GM18858 (cell line): ENCODE results near the gene PGS1.

ENCODE experiments used
- ATAC-seq: cut with Tn5 transposase; IDR thresholded peaks from one replicate; pipeline ENCODE4 v1.9.1; 2021; ENCODE audit not compliant: unreplicated experiment

Gene PGS1

DNA sequence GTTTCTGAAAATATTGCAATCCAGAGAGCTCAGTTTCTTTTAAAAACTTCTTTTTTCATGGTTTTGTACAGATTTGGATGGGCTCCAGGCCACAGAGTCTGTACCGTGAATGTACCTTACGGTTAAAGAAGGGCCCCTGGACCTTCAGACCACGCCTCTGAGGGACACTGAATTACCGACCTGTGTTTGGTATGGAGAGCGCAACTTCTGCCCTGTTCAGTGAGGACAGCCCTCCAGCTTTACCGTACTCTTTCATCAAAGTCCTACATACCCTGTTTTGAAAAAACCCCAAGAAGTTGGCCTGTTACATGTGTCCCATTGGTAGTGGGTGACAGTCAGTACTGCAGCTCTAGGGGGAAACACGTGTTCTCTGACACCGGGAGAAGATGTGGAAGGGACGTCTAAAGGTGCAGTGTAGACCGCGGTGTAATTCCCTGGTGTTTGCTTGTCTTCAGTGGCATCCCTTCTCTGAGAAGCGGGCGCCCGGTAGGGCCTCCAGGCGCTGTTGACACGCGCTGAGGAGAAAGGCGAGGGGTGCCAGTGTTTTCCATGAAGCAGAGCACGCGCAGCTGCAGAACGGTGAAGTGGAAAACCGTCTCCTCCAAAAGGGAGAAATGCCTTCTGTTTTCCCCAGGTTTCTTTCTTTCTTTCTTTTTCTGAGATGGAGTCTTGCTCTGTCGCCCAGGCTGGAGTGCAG is 6.2 kb downstream of the PGS1 start:
- no peak for ATAC-seq

DNA sequence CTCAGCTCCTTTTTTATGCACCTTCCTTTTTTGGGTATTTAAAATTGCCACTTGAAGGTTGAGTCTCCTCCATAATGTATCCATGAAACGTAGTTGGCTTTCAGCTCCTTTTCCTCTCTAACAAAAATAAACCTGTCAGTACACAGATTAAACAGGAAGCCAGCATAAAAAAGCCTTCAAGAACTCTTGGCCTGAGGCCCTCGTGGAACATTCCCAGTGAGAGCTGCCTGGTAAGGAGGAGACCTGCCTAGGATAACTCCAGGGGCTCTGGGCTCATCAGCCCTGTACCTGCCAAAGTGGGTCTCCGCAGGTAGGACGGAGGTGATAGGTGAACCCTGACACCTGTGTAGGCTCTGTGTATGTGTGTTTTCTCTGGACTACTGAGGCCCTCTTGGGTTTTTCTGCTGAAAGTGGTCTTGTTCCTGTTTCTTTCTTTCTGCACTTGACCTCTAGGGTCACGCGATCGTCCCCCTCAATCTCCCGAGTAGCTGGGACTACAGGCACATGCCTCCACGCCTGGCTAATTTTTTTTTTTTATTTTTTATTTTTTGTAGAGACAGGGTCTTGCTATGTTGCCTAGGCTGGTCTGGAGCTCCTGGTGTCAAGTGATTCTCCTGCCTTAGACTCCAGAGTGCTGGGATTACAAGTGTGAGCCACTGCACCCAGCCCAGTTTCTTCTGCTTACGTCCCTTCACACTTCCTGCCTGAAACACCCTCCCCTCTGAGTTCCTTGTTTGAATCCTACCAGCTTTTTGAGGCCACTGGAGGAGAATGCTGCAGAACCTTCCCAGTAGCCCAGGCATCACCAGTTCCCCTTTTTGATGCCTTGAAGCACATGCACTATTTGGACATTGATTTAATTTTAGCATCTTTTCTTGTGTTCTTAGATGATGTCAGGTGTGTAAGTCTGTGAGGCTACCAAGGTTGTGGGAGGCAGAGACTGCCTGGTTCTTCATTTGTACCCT is 9.8 kb downstream of the PGS1 start:
- no peak for ATAC-seq

DNA sequence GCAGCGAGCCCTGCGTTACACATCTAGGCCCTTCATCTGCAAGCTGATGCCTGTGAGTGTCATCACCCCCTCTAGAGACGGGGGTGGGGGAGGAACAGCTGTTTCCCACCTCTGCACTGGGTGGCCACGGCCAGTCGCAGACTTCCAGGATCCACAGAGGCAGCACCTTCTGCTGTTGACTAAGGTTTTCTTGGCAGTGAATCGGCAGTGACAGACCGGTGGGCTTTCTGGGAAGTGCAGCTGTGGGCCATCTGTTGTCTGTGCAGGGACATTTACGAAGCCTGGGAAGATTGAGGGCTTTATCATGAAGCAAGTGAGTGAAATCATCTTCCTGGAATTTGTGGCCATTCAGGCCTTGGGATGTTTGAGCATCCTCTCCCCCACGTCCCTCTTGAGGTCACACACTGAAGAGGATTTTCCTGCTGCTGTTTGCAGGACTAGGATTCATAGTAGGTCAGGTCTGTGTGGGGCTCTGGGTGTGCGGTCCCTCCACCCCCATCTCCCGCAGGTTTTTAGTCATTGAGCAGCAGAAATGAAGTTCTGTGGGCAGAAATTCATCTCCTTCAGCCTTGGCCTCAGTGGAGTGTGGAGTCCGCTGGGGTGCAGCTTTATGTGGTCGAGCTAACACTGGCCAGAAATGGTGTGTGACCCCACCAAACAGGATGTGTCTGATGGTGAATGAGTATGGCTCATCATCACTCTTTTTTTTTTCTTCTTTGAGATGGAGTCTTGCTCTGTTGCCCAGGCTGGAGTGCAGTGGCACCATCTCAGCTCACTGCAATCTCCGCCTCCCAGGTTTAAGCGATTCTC is 12.0 kb downstream of the PGS1 start:
- no peak for ATAC-seq

DNA sequence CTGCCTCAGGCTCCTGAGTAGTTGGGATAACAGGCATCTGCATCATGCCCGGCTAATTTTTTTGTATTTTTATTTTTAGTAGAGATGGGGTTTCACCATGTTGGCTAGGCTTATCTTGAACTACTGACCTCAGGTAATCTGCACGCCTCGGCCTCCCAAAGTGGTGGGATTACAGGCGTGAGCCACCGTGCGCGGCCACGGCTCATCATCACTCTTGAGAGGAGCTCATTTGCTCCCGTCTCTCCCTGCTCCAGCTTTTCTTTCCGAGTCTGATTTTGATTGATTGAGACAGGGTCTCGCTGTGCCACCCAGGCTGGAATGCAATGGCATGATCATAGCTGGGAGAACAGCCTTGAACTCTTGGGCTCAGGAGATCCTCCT is 12.6 kb downstream of the PGS1 start:
- no peak for ATAC-seq

DNA sequence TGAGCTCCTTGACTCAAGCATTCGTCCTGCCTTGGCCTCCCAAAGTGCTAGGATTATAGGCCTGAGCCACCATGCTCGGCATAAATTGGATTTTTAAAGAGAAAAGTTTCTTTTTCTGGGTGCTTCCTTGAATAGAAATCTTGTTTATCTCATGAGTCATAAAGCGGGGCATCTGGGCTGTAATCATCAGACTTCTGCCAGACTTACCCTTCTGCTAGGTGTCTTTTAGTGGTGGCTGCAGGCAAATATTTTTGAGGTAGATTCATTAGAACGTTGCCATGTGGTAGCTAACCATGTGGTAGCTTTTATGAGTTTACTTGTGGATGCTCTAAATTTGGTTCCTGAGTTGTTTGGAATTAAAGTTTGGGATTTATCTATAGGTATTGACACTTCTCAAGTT is 13.4 kb downstream of the PGS1 start:
- no peak for ATAC-seq

DNA sequence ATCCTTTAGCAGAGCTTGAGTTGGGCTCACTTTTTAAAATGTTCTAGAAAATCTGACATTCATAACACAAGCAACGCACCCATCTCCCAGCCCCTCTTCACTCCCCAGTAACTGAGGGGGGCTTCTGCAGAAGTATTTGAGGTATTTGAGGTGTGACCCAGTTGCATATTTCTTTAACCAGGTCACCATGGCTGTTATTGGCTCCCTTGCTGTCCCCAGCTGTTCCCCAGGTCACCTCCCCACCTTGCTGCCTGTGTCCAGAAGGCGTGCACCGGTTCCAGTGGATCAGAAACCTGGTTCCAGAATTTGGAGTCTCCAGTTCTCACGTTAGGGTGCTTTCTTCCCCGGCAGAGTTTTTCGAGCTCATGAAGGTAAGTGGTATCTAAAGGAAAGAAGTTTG is 13.8 kb downstream of the PGS1 start:
- no peak for ATAC-seq

DNA sequence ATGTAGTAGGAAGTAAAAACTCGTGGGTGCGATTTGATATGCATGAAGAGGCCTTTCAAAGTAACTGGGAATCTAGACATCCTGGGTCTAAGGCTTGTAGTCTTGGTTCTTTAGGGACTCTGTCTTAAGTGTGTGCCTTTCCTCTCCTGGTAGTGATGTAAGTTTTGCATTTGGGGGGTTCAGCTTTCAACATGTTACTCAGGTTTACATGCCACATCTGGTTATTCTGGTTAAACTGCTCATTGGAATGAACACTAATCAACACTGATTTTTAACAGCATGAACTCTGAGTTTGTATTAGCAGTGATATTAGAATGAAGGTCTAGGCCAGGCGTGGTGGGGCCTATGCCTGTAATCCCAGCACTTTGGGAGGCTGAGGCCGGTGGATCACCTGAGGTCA is 15.1 kb downstream of the PGS1 start:
- ATAC-seq: no peak

DNA sequence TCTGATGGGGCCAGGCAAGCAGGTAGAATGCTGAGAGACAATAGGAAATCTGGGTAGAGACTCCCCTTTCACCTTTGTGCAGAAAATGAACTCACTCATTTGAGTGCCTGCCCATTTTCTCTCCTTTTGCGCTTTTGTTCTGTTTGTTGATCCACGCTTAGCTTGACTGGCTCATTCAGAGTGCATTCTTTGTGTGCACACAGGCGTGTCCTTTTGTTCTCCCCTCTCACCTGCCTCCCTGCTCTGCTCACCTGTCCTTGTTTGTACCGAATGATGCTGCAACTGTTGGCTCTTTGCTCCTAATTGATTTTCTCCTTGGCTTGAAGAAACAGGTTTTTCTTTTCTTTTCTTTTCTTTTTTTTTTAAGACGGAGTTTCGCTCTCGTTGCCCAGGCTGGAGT is 15.8 kb downstream of the PGS1 start:
- no peak for ATAC-seq

DNA sequence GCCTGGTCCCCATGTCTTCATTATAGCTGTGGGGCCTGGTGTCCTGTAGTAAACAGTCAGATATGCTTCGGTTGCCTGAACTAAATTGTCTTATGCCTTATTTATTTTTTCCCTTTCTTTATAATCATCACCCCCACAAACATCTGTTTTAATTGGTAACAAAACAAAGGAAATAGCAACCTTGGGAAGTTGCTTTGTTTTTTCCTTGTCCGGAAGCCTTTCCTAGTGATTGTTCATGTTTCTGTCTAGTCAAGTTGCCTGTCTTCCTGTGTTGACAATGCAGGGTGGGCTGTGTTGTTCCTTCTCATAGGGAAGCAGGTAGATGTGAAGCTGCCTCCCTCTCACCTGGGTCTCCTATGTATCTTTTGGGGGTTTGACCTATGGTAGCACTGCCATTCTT is 16.7 kb downstream of the PGS1 start:
- no peak for ATAC-seq

DNA sequence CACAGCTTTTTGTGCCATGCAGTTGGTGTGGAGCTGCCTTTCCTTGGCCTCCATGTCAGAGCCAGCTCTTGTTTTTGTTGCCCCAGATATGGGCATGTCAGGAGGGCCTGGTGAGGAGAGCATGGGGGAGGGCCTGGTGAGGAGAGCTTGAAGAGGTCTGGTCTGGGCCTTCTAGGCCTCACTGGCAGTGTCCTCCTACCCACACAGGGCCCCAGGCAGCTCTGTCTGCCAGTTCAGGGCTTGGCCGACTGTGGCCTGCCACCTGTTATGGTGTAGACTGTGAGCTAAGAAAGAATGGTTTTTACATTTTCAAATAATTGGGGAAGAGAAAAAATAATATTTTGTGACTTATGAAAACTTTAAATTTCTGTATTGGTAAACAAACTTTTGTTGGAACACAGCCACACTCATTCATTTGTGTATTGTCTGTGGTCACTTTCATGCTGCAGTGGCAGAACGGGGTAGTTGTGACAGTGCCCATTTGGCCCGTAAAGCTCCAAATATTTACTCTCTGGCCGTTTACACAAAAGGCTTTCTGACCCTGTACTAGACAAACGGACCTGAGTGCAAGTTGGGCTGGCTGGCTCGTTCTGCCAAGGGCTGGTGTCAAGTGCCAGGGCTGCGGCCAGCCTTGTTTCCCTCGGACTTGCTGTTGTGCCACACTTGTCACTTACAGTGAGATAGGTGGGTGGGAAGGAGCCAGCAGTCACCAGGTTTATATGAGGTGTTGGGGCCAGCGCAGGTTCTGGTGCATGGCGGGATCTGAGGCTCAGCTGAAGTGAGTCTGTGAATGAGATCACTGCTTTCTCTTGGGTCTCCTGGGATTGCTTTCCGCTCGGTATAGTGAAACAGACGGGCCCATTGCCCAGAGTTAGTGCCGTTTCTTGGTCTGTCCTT is 18.2 kb downstream of the PGS1 start:
- no peak for ATAC-seq

DNA sequence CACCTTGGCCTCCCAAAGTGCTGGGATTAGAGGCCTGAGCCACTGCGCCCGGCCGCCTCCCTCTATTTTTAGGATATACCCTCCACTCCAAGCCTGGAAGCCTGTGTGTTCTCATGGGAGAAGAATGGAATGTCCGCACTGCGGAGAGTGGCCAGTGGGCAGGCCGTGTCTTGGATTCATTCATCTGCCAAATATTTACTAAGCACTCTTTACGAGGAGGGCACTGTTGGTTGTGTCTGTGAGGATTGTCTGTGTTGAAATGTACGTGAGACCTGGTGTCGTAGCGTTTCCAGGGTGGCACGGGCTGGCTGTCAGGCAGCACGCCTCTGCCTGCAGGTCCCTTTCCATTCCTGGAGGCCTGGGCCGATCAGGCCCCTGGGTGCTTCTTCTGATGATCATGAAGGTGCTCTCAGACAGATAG is 19.2 kb downstream of the PGS1 start:
- ATAC-seq: no peak

DNA sequence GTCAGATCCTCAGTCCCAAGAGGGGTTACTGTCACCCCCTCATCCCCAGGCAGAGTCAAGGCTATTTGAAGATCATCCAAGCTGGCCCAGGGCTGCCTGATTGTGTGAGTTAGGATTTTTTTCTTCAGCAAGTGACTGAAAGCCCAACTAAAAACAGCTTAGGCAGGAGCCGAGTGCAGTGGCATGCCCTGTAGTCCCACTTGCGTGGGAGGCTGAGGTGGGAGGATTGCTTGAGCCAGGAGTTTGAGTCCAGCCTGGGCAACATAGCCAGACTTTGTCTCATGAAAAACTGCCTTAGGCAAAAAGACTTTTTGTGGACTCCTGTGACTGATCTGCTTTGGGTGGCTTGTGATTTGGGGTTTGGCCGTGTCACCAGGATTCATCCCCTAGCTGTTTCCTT is 19.9 kb downstream of the PGS1 start:
- ATAC-seq: no peak

DNA sequence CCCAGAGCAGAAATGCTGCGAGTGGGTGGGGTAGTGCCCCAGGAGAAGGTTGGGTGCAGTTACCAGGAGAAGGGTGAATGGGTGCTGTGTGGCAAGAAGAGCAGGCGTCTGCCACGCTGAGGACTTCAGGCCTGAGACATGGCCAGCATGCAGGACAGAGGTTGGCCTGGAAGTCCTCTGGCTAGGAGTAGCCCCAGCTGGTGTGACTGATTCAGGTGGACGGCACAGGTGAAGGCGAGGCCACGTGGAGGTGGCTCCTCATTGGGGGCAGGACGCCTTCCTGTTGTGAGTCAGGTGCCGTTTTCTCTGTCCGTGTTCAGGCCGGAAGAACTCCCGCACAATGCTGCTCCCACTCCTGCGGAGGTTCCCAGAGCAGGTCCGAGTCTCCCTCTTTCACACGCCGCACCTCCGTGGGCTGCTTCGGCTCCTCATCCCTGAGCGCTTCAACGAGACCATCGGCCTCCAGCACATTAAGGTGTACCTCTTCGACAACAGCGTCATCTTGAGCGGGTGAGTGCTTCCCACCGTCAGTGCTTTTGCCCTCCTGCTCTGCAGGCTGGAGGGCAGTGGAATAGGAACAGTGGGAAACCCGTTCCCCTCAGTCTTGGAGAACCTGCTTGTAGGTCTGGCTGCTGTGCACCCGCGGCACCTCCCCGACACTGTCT is 20.7 kb downstream of the PGS1 start:
- ATAC-seq: no peak

DNA sequence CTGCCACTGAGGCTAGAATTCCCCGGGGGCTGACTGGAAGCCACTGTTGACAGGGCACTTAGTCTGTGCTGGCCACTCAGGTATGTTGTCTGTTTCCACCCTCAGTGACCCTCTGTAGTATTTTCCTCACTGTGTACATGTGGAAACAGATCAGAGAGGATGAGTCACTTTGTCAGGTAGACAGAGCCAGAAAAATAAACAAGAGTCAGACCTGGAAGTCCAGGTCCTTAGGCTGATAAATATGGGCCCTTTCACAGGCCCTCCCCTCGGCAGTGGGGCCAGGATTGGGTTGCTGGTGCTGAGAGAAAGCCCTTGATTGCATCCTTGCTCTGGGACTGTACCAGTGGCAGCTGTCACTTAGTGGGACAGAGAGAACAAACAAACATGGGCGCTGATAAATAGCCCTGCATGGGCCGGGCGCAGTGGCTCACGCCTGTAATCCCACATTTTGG is 21.3 kb downstream of the PGS1 start:
- ATAC-seq: no peak

DNA sequence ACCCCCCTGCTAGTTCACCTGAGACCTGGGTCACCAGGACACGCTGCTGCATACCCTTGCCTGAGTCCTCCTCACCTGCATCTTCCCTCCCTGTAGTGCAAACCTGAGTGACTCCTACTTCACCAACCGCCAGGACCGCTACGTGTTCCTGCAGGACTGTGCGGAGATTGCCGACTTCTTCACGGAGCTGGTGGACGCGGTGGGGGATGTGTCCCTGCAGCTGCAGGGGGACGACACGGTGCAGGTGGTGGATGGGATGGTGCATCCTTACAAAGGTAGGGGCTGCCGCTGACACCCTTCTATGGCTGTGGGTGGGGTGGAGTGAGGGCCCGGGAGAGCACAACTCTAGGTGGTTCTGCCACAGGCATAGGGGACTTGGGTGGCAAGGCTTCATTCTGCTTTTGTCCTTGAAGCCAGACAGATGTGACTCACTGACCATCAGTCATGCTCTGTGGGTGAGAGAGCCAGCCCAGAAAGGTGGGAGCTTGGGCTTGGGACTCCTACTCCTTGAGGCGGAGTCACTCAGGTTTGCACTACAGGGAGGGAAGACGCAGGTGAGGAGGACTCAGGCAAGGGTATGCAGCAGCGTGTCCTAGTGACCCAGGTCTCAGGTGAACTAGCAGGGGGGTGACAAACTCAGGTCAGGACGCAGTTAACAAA is 22.3 kb downstream of the PGS1 start:
- ATAC-seq: no peak

DNA sequence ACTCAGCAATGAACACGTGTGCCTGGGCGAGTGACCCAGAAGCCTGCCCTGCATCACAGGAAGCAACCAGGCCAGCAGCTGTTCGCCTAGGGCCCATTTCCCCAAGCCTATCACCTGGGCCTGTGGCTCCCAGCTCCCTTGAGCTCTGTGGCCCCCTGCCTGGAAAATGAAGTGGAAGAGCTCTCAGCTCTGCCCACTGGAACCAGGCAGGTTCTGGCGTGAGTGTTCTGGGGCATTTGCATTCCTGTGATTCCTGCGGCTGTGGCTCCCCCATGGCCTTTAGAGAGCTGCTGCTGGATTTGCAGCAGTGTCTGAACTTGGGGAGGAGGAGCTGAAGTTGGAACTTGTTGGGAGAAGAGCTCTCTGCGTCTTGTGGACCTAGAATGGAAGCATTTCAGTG is 22.8 kb downstream of the PGS1 start:
- ATAC-seq: no peak

DNA sequence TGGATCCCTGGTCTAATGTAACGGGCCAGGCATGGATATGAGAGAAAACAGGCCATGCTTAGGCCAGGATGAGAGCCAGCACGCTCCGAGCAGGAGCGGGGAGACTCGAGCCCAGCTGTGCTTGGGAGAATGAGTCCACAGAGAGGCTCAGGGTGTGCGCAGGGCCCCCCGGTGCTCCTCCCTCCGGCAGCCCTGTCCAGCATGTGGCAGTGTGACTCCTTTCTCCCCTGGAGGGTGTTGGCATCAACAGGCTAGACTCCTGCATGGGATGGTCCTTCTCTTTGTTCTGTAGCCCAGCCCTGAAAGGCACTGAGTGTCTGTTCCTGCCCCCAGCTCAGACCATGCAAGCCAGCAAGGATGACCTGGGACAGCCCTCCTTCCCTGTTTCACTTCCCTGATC is 23.4 kb downstream of the PGS1 start:
- no peak for ATAC-seq

DNA sequence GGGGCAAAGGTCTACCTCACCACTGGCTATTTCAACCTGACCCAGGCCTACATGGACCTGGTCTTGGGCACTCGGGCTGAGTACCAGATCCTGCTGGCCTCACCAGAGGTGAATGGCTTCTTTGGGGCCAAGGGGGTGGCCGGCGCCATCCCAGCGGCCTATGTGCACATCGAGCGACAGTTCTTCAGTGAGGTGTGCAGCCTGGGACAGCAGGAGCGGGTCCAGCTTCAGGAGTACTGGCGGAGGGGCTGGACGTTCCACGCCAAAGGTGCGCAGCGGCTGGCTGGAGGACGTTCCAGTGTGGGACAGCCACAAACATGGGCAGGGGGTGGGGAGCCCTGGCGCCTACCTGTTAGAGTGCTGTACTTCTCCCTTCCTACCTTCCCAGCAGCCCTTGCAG is 25.4 kb downstream of the PGS1 start:
- no peak for ATAC-seq

DNA sequence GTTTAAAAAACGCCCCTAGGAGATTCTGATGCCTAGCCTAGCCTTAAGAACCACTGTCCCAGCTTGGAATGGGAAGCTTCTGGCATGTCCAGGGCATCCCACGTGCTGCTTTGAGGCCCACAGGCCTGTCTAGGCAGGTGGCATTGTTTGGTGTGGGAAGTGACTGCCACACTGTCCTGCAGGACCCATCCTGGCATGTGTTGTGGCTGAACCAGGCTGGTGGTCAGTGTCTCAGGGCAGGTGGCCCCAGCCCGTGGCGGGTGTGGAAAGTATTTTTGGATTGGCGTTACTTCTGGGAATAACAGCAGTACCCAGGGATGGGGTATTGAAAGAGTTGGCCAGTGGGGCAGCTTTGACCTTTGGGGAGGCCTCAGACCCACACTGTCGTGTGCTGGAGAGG is 27.9 kb downstream of the PGS1 start:
- ATAC-seq: no peak
